WERI-Rb-1 (cell line): ENCODE results near the gene NOTCH3.

Experiments used
- DNase-seq: peaks from one replicate; pipeline ENCODE4 v3.0.0-alpha.2; 2020
- H3K27ac ChIP-seq: fragments of 250-450 bp; sonication (Bioruptor Pico); 2 replicates; pipeline ENCODE4 v1.5.1; 2020; ENCODE audit warnings: mild to moderate bottlenecking, moderate library complexity
- H3K27me3 ChIP-seq: fragments of 250-450 bp; sonication (Bioruptor Pico); 2 replicates; pipeline ENCODE4 v1.5.1; 2021; ENCODE audit warnings: mild to moderate bottlenecking, low read depth, moderate library complexity; ENCODE audit not compliant: insufficient read depth, severe bottlenecking
- H3K36me3 ChIP-seq: fragments of 250-450 bp; sonication (Bioruptor Pico); 2 replicates; pipeline ENCODE4 v1.5.1; 2020; ENCODE audit warnings: mild to moderate bottlenecking, moderate library complexity
- H3K4me3 ChIP-seq: 2 replicates; pipeline ENCODE4 v1.5.1; 2011; ENCODE audit warnings: low read depth, mild to moderate bottlenecking, control low read depth, low read length
- H3K9me3 ChIP-seq: fragments of 250-450 bp; sonication (Bioruptor Pico); 2 replicates; pipeline ENCODE4 v1.5.1; 2021; ENCODE audit warnings: mild to moderate bottlenecking, moderate library complexity; ENCODE audit not compliant: severe bottlenecking
- TF ChIP-seq, protein P1 (sequence below): IDR thresholded peaks from 2 replicates; pipeline ENCODE4 v1.5.1; 2011; ENCODE audit warnings: low read depth, mild to moderate bottlenecking, control low read depth, inconsistent platforms, low read length

NOTCH3 gene

GRCh38 chr19:15248106-15248505, 47.3 kb upstream of the NOTCH3 start:
- DNase-seq, result no peak
- no peaks in the 10 kb centered on the region for H3K9me3 ChIP-seq
- H3K27me3 ChIP-seq, result no peaks in the 10 kb centered on the region
- no peak overlapping the region for H3K4me3 ChIP-seq
- no peak overlapping the region for H3K27ac ChIP-seq
- TF ChIP-seq, protein P1, sequence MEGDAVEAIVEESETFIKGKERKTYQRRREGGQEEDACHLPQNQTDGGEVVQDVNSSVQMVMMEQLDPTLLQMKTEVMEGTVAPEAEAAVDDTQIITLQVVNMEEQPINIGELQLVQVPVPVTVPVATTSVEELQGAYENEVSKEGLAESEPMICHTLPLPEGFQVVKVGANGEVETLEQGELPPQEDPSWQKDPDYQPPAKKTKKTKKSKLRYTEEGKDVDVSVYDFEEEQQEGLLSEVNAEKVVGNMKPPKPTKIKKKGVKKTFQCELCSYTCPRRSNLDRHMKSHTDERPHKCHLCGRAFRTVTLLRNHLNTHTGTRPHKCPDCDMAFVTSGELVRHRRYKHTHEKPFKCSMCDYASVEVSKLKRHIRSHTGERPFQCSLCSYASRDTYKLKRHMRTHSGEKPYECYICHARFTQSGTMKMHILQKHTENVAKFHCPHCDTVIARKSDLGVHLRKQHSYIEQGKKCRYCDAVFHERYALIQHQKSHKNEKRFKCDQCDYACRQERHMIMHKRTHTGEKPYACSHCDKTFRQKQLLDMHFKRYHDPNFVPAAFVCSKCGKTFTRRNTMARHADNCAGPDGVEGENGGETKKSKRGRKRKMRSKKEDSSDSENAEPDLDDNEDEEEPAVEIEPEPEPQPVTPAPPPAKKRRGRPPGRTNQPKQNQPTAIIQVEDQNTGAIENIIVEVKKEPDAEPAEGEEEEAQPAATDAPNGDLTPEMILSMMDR, result no peak
- H3K36me3 ChIP-seq, result peaks cover 87% of the 10 kb centered on the region

DNA sequence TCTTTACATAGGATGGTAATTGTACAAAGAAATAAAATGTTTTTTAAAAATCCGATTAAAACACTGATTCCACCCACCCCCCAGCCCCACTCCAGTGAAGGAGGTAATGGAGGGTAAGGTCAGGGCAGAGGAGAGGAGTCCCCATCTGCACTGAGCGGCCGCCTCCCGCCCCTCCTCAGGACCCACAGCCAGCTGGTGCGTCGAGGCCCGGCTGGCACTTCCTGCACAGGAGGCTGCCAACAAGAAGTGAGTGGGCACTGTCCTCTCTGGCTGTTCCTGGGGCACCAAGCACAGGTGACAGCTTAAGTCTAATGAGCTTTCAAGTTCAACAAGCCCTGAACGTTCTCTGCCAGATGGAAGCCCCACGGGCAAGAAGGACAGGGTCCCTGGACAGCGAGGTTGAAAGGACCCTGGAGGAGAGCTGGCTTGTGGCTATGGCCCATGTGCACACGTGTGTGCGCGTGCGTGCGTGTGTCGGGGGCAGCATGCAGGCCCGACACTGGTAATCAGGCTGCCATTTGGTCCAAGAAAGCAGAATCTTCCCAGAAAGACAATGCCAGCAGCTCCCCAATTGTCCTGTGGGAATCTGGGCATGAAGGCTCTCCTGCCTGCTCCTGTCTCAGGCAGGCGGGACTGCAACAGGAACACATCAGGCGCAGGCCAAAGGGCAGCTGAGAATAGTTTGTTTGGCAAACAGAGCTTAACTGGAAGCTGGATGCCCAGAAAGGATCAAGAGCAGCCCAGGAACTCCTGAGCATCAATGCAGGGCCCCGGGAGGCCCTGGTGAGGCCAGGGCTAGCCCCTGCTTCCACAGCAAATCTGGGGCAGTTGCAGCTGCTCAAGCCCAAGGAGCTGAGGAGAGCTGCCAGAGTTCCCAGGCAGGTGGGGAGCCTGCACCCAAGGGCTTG, 46.6 kb upstream of the NOTCH3 start:
- no peak overlapping the region for H3K4me3 ChIP-seq
- no peak overlapping the region for H3K27ac ChIP-seq
- H3K9me3 ChIP-seq, result no peaks in the 10 kb centered on the region
- DNase-seq, result no peak
- no peaks in the 10 kb centered on the region for H3K27me3 ChIP-seq
- H3K36me3 ChIP-seq, result peaks cover 82% of the 10 kb centered on the region
- TF ChIP-seq, protein P1, result no peak

GRCh38 chr19:15246198-15246481, 45.3 kb upstream of the NOTCH3 start:
- H3K27me3 ChIP-seq, result no peaks in the 10 kb centered on the region
- H3K36me3 ChIP-seq, result peaks cover 82% of the 10 kb centered on the region
- TF ChIP-seq, protein P1, result no peak
- no peak overlapping the region for H3K4me3 ChIP-seq
- DNase-seq, result no peak
- H3K9me3 ChIP-seq, result no peaks in the 10 kb centered on the region
- H3K27ac ChIP-seq, result no peak overlapping the region

- DNase-seq, result no peak
- TF ChIP-seq, protein P1, result no peak
- peaks cover 83% of the 10 kb centered on the region for H3K36me3 ChIP-seq
- H3K9me3 ChIP-seq, result no peaks in the 10 kb centered on the region
- no peak overlapping the region for H3K4me3 ChIP-seq
- H3K27ac ChIP-seq, result no peak overlapping the region
- H3K27me3 ChIP-seq, result no peaks in the 10 kb centered on the region
These were observed 44.8 kb upstream of the NOTCH3 start for GRCh38 chr19:15245370-15246197.

GRCh38 chr19:15244808-15245207, 44.0 kb upstream of the NOTCH3 start:
- Histone ChIP-seq H3K27me3 (no peaks in the 10 kb centered on the region), H3K36me3 (peaks cover 85% of the 10 kb centered on the region), H3K4me3 (no peak overlapping the region), H3K9me3 (no peaks in the 10 kb centered on the region), H3K27ac (no peak overlapping the region)
- no peak for DNase-seq
- TF ChIP-seq, protein P1, result no peak
